HG02798 (cell line): ENCODE results near the gene ZNF831.

Experiments
- ATAC-seq: cut with Tn5 transposase; IDR thresholded peaks from one replicate; pipeline ENCODE4 v1.9.1; 2021; ENCODE audit warnings: mild to moderate bottlenecking; ENCODE audit not compliant: unreplicated experiment, poor library complexity

ZNF831 gene

GRCh38 chr20:59177266-59178250, 13.9 kb downstream of the ZNF831 start:
- ATAC-seq = peak; percentile 53

GRCh38 chr20:59178983-59179595, 15.5 kb downstream of the ZNF831 start:
- no peak for ATAC-seq

DNA sequence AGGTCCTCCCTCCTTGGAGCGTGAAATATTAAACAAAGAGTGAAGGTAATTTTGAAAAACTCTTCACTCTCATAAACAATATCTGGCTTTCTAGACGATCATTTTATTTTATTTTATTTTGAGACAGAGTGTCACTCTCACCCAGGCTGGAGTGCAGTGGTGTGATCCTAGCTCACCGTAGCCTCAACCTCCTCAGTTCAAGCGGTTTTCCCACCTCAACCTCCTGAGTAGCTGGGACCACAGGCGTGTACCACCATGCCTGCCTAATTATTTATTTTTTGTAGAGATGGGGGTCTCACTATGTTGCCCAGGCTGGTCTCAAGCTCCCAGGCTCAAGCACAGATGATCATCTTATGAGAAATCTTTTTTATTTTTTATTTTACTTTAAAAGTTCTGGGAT, 16.4 kb downstream of the ZNF831 start:
- ATAC-seq = no peak

GRCh38 chr20:59181936-59182335, 18.3 kb downstream of the ZNF831 start:
- no peak for ATAC-seq

GRCh38 chr20:59182401-59183044, 18.9 kb downstream of the ZNF831 start:
- ATAC-seq = peak; percentile 62

GRCh38 chr20:59183751-59184150, 20.1 kb downstream of the ZNF831 start:
- no peak for ATAC-seq

GRCh38 chr20:59184880-59185447, 21.3 kb downstream of the ZNF831 start:
- no peak for ATAC-seq

- no peak for ATAC-seq
Observed at GRCh38 chr20:59185809-59186208, 22.2 kb downstream of the ZNF831 start.

GRCh38 chr20:59190466-59190865, 26.8 kb downstream of the ZNF831 start:
- no peak for ATAC-seq

DNA sequence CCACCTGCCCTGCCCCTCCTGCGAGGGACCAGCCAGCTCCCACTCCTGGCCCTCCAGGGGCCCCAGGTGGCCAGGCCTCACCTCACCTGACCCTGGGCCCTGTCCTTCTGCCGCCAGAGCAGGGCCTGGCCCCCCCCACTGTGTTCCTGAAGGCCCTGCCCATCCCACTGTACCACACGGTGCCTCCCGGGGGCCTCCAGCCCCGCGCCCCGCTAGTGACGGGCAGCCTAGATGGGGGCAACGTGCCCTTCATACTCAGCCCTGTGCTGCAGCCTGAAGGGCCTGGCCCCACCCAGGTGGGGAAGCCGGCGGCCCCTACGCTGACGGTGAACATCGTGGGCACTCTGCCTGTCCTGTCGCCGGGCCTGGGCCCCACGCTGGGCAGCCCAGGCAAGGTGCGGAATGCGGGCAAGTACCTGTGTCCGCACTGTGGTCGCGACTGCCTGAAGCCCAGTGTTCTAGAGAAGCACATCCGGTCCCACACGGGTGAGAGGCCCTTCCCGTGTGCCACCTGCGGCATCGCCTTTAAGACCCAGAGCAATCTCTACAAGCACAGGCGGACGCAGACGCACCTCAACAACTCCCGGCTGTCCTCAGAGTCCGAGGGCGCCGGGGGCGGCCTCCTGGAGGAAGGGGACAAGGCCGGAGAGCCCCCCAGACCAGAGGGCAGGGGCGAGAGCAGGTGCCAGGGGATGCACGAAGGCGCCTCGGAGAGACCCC, 27.6 kb downstream of the ZNF831 start:
- no peak for ATAC-seq

DNA sequence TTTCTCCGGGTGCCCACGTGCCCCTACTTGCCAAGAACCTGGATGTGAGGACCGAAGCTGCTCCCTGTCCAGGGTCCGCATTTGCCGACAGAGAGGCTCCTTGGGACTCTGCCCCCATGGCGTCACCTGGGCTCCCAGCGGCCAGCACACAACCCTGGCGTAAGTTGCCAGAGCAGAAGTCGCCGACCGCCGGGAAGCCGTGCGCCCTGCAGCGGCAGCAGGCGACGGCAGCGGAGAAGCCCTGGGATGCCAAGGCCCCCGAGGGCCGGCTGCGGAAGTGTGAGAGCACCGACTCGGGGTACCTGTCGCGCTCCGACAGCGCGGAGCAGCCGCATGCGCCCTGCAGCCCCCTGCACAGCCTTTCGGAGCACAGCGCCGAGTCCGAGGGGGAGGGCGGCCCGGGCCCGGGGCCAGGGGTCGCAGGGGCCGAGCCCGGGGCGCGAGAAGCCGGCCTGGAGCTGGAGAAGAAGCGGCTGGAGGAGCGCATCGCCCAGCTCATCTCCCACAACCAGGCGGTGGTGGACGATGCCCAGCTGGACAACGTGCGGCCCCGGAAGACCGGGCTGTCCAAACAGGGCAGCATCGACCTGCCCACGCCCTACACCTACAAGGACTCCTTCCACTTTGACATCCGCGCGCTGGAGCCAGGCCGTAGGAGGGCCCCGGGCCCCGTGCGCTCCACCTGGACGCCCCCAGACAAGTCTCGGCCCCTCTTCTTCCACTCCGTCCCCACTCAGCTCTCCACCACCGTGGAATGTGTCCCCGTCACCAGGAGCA, 28.3 kb downstream of the ZNF831 start:
- ATAC-seq = no peak

- ATAC-seq = no peak
Observed at GRCh38 chr20:59192533-59192896, 28.9 kb downstream of the ZNF831 start.

GRCh38 chr20:59193325-59193724, 29.7 kb downstream of the ZNF831 start:
- no peak for ATAC-seq

DNA sequence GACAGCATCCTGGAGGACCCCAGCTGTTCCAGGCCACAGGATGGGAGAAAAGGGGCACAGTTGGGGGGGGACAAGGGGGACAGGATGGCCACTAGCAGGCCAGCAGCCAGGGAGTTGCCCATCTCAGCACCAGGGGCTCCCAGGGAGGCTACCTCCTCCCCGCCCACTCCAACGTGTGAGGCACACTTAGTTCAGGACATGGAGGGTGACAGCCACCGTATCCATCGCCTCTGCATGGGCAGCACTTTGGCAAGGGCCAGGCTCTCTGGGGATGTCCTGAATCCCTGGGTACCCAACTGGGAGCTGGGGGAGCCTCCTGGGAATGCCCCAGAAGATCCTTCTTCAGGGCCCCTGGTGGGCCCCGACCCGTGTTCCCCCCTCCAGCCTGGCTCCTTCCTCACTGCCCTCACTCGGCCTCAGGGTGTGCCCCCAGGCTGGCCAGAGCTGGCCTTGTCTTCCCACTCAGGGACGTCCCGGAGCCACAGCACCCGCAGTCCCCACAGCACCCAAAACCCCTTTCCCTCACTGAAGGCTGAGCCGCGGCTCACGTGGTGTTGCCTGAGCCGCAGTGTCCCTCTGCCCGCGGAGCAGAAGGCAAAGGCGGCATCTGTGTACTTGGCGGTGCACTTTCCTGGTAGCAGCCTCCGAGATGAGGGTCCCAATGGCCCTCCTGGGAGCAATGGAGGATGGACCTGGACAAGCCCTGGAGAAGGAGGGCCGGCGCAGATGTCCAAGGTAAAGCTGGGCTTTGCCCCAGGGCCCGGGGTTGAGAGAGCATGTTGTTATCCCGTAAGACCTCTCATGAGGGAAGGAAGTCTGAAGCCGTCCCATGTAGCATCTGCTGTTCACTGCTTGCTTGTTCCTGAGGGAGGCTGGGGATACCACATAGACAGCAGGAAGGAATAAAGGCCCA, 30.7 kb downstream of the ZNF831 start:
- ATAC-seq = no peak

- ATAC-seq = no peak
Observed at GRCh38 chr20:59195316-59195993, 31.8 kb downstream of the ZNF831 start.

DNA sequence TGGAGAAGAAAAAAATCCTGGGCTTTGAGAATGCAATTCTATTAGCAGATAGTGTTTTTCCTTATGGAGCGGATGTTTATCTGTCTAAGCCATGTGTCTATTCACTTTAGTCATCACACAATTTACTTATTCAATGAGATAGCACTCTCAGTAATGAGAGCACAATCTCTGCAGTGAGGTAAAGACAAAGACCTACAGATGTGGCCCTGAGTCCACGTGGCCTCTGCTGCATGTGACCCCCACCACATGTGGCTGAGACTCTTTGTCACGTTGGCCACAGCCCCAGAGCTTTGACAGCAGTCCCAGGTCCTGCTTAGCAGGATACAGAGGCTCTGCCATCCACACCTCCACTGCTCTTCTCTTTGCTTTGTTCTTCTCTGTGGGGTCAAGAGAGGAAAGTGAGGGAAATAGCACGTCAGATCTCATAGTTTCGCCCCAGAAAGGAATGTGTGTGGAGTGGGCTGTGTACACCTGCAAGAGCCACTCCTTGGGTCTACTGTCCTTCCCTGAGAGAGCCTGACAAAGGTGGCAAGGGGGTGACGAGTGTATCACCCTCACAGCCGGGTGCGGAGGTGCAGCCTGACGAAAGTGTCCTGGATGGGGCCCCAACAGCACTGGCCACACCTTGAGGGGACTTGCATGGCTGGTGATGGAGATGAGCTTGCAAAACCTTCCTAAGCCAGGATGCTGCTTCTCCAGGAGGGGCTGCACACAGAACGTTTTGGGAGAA, 40.7 kb downstream of the ZNF831 start:
- no peak for ATAC-seq

DNA sequence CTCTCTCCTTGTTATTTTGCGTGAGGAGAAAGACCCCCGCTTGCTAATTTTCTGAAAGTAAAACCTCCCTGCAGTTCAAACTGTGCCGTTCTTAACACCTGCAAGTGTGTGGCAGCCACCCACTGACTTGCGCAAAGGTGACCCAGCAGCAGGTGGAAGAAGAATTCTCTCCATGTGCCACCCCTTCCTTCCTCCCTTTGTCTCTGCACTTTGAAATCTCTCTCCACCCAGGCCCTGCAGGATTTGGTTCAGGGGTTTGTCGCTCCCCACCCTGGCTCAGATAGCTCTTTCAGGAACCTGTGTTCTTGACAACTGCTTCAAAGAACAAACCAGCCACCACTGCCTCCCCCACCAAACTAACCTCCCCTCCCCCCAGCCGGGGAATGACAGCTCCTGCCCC, 41.4 kb downstream of the ZNF831 start:
- ATAC-seq = no peak
